GM23338 (cell line): ENCODE measurements around the gene MYO18B. TPM values are rescaled to one million over a fixed set of nuclear protein-coding genes. Genes with fewer than 3 reads are reported as not detected.

Experiments used
- ATAC-seq: fragments of 200-7000 bp; cut with Tn5 transposase; 3 replicates; pipeline ENCODE4 v1.9.1; 2020
- DNase-seq: peaks from one replicate; pipeline ENCODE4 v3.0.0-alpha.2; 2015; ENCODE audit warnings: low spot score
- H2AFZ ChIP-seq: fragments of 200-600 bp; sonication (generic); 2 replicates; pipeline ENCODE4 v1.8.0; 2016; ENCODE audit warnings: antibody characterized with exemption, mild to moderate bottlenecking, moderate library complexity
- H3F3A ChIP-seq: fragments of 200-600 bp; sonication (generic); replicated peaks from 2 replicates; pipeline ENCODE4 v1.8.0; 2017; ENCODE audit warnings: antibody characterized with exemption, mixed run types, low read depth
- H3K27ac ChIP-seq: fragments of 200-600 bp; sonication (generic); 2 replicates; pipeline ENCODE4 v1.6.1; 2016; ENCODE audit warnings: low read depth
- H3K27me3 ChIP-seq: fragments of 200-600 bp; sonication (generic); 2 replicates; pipeline ENCODE4 v1.8.0; 2016; ENCODE audit warnings: mild to moderate bottlenecking, mixed run types, moderate library complexity; ENCODE audit not compliant: insufficient read depth
- H3K36me3 ChIP-seq: fragments of 200-600 bp; sonication (generic); 2 replicates; pipeline ENCODE4 v1.8.0; 2016; ENCODE audit warnings: mild to moderate bottlenecking; ENCODE audit not compliant: insufficient read depth
- H3K4me1 ChIP-seq: fragments of 200-600 bp; sonication (generic); 2 replicates; pipeline ENCODE4 v1.8.0; 2016; ENCODE audit warnings: mild to moderate bottlenecking, moderate library complexity; ENCODE audit not compliant: insufficient read depth
- H3K4me2 ChIP-seq: fragments of 200-600 bp; sonication (generic); 2 replicates; pipeline ENCODE4 v1.7.1; 2017; ENCODE audit warnings: mixed run types
- H3K4me3 ChIP-seq: fragments of 200-600 bp; sonication (generic); 2 replicates; pipeline ENCODE4 v1.6.1; 2016; ENCODE audit warnings: mixed run types
- H3K79me2 ChIP-seq: fragments of 200-600 bp; sonication (generic); replicated peaks from 2 replicates; pipeline ENCODE4 v1.8.0; 2017; ENCODE audit warnings: mild to moderate bottlenecking; ENCODE audit not compliant: insufficient read depth
- H3K9me2 ChIP-seq: fragments of 200-600 bp; sonication (generic); 2 replicates; pipeline ENCODE4 v1.8.0; 2017; ENCODE audit not compliant: insufficient read depth
- H4K20me1 ChIP-seq: fragments of 200-600 bp; sonication (generic); replicated peaks from 2 replicates; pipeline ENCODE4 v1.8.0; 2017; ENCODE audit warnings: mild to moderate bottlenecking; ENCODE audit not compliant: insufficient read depth
- H3K27ac Mint-ChIP-seq: 2 replicates; pipeline ENCODE4 v1.8.0; 2020; ENCODE audit warnings: inconsistent platforms, mild to moderate bottlenecking, moderate library complexity, mixed read lengths
- H3K27me3 Mint-ChIP-seq: 3 replicates; pipeline ENCODE4 v1.8.0; 2022; ENCODE audit warnings: low read depth, mild to moderate bottlenecking, moderate library complexity, mixed read lengths, inconsistent platforms; ENCODE audit not compliant: insufficient read depth, poor library complexity
- H3K36me3 Mint-ChIP-seq: 3 replicates; pipeline ENCODE4 v1.8.0; 2021; ENCODE audit warnings: low read depth, mild to moderate bottlenecking, inconsistent platforms, moderate library complexity, mixed read lengths
- H3K4me1 Mint-ChIP-seq: 3 replicates; pipeline ENCODE4 v1.8.0; 2020; ENCODE audit warnings: mild to moderate bottlenecking, inconsistent platforms, mixed read lengths
- H3K4me3 Mint-ChIP-seq: 3 replicates; pipeline ENCODE4 v1.8.0; 2021; ENCODE audit warnings: moderate library complexity, mild to moderate bottlenecking, inconsistent platforms, mixed read lengths
- H3K9me3 Mint-ChIP-seq: 3 replicates; pipeline ENCODE4 v1.8.0; 2020; ENCODE audit warnings: moderate library complexity, mild to moderate bottlenecking, inconsistent platforms, mixed read lengths
- CREB1 ChIP-seq: fragments of 250-450 bp; sonication (Bioruptor Pico); IDR thresholded peaks from 2 replicates; pipeline ENCODE4 v1.5.0; 2020; ENCODE audit warnings: low read depth, mild to moderate bottlenecking, moderate library complexity
- EZH2 ChIP-seq: fragments of 200-600 bp; sonication (generic); IDR thresholded peaks from one replicate; pipeline ENCODE4 v1.8.0; 2017; ENCODE audit warnings: antibody characterized with exemption, mild to moderate bottlenecking, low read depth; ENCODE audit not compliant: unreplicated experiment
- EZH2phosphoT487 ChIP-seq: fragments of 200-600 bp; sonication (generic); IDR thresholded peaks from one replicate; pipeline ENCODE4 v1.8.1; 2018; ENCODE audit warnings: antibody characterized with exemption; ENCODE audit not compliant: unreplicated experiment
- JUNB ChIP-seq: IDR thresholded peaks from one replicate; pipeline ENCODE4 v1.6.1; 2016; ENCODE audit warnings: antibody characterized with exemption; ENCODE audit not compliant: unreplicated experiment
- NANOG ChIP-seq: IDR thresholded peaks from 2 replicates; pipeline ENCODE4 v1.6.1; 2016; ENCODE audit warnings: antibody characterized with exemption, borderline replicate concordance
- POLR2AphosphoS5 ChIP-seq: IDR thresholded peaks from 2 replicates; pipeline ENCODE4 v1.6.1; 2016; ENCODE audit warnings: antibody characterized with exemption, low read depth
- STAT1 ChIP-seq: IDR thresholded peaks from one replicate; pipeline ENCODE4 v1.6.1; 2016; ENCODE audit warnings: antibody characterized with exemption; ENCODE audit not compliant: unreplicated experiment
- ZNF114 ChIP-seq: fragments of 250-450 bp; sonication (Bioruptor Pico); IDR thresholded peaks from 2 replicates; pipeline ENCODE4 v1.5.0; 2020; ENCODE audit warnings: mild to moderate bottlenecking, moderate library complexity
- ZNF331 ChIP-seq: fragments of 250-450 bp; sonication (Bioruptor Pico); IDR thresholded peaks from 2 replicates; pipeline ENCODE4 v1.5.0; 2020; ENCODE audit warnings: low read depth, mild to moderate bottlenecking, moderate library complexity
- polyA plus RNA-seq: library from polyadenylated mRNA; unstranded; fragments of >200 nt; fragmentation: Nextera tagmentation; extraction: Ambion mirVana; gene quantifications from 2 replicates; pipeline ENCODE4 v1.2.1, GENCODE V29; 2016
- total RNA-seq: library from RNA; depleted of rRNA; stranded (reverse); fragments of >200 nt; shearing (Covaris generic); gene quantifications from 2 replicates; pipeline ENCODE4 v1.2.3, GENCODE V29; 2014
- TF ChIP-seq, protein P1 (sequence below): fragments of 250-450 bp; sonication (Bioruptor Pico); IDR thresholded peaks from 2 replicates; pipeline ENCODE4 v1.5.0; 2020; ENCODE audit warnings: mild to moderate bottlenecking, moderate library complexity
- TF ChIP-seq, protein P2 (sequence below): IDR thresholded peaks from 2 replicates; pipeline ENCODE4 v1.6.1; 2016; ENCODE audit warnings: antibody characterized with exemption
- TF ChIP-seq, protein P3 (sequence below): IDR thresholded peaks from one replicate; pipeline ENCODE4 v1.6.1; 2018; ENCODE audit warnings: antibody characterized with exemption; ENCODE audit not compliant: unreplicated experiment
- TF ChIP-seq, protein P4 (sequence below), 2 experiments: fragments of 200-600 bp in 1 of 2; sonication (generic) in 1 of 2; conservative IDR thresholded peaks; 2 replicates each; pipeline versions ENCODE4 v1.5.1 to v1.6.1; 2016 to 2017; ENCODE audit warnings: antibody characterized with exemption in 2 of 2, low read depth in 2 of 2, mild to moderate bottlenecking in 2 of 2, moderate library complexity in 1 of 2

Gene MYO18B
- total and polyA plus RNA-seq, 2 experiments from 2014 or later: 0.36 to 0.45 TPM

DNA sequence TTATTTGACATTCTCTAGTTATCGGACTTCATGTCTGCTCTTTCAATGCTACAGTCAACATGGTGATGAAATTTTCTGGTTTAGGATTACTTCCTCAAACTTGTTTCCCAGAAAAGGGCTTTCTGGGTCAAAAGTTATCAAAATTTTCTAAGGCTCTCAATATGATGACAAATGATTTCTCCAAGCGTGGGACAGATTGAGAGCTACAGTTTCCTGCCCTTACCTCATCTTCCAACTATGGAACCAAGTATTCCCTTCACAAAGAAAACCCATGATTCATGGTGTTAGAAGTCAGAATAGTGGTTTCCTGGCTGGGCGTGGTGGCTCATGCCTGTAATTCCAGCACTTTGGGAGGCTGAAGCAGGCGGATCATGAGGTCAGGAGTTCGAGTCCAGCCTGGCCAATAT lies 17.8 kb downstream of the MYO18B start:
- no peak overlapping the region for H2AFZ ChIP-seq

More for the DNA sequence above, 17.8 kb downstream of the MYO18B start:
- Histone ChIP-seq H3K4me2 (no peak overlapping the region), H3K27me3 (no peaks in the 10 kb centered on the region), H4K20me1 (no peaks in the 10 kb centered on the region), H3K4me1 (no peaks in the 10 kb centered on the region), H3K4me3 (no peak overlapping the region), H3F3A (no peaks in the 10 kb centered on the region), H3K36me3 (no peaks in the 10 kb centered on the region; the same call in 1 of the 2 replicates), H3K9me2 (no peaks in the 10 kb centered on the region), H3K79me2 (no peaks in the 10 kb centered on the region), H3K27ac (no peak overlapping the region)
- Mint-ChIP-seq H3K27ac (no peak overlapping the region), H3K9me3 (no peaks in the 10 kb centered on the region), H3K4me3 (no peak overlapping the region), H3K27me3 (no peaks in the 10 kb centered on the region), H3K4me1 (no peaks in the 10 kb centered on the region), H3K36me3 (no peaks in the 10 kb centered on the region)
- ATAC-seq (no peak), DNase-seq (no peak)
- TF ChIP-seq, protein P1, sequence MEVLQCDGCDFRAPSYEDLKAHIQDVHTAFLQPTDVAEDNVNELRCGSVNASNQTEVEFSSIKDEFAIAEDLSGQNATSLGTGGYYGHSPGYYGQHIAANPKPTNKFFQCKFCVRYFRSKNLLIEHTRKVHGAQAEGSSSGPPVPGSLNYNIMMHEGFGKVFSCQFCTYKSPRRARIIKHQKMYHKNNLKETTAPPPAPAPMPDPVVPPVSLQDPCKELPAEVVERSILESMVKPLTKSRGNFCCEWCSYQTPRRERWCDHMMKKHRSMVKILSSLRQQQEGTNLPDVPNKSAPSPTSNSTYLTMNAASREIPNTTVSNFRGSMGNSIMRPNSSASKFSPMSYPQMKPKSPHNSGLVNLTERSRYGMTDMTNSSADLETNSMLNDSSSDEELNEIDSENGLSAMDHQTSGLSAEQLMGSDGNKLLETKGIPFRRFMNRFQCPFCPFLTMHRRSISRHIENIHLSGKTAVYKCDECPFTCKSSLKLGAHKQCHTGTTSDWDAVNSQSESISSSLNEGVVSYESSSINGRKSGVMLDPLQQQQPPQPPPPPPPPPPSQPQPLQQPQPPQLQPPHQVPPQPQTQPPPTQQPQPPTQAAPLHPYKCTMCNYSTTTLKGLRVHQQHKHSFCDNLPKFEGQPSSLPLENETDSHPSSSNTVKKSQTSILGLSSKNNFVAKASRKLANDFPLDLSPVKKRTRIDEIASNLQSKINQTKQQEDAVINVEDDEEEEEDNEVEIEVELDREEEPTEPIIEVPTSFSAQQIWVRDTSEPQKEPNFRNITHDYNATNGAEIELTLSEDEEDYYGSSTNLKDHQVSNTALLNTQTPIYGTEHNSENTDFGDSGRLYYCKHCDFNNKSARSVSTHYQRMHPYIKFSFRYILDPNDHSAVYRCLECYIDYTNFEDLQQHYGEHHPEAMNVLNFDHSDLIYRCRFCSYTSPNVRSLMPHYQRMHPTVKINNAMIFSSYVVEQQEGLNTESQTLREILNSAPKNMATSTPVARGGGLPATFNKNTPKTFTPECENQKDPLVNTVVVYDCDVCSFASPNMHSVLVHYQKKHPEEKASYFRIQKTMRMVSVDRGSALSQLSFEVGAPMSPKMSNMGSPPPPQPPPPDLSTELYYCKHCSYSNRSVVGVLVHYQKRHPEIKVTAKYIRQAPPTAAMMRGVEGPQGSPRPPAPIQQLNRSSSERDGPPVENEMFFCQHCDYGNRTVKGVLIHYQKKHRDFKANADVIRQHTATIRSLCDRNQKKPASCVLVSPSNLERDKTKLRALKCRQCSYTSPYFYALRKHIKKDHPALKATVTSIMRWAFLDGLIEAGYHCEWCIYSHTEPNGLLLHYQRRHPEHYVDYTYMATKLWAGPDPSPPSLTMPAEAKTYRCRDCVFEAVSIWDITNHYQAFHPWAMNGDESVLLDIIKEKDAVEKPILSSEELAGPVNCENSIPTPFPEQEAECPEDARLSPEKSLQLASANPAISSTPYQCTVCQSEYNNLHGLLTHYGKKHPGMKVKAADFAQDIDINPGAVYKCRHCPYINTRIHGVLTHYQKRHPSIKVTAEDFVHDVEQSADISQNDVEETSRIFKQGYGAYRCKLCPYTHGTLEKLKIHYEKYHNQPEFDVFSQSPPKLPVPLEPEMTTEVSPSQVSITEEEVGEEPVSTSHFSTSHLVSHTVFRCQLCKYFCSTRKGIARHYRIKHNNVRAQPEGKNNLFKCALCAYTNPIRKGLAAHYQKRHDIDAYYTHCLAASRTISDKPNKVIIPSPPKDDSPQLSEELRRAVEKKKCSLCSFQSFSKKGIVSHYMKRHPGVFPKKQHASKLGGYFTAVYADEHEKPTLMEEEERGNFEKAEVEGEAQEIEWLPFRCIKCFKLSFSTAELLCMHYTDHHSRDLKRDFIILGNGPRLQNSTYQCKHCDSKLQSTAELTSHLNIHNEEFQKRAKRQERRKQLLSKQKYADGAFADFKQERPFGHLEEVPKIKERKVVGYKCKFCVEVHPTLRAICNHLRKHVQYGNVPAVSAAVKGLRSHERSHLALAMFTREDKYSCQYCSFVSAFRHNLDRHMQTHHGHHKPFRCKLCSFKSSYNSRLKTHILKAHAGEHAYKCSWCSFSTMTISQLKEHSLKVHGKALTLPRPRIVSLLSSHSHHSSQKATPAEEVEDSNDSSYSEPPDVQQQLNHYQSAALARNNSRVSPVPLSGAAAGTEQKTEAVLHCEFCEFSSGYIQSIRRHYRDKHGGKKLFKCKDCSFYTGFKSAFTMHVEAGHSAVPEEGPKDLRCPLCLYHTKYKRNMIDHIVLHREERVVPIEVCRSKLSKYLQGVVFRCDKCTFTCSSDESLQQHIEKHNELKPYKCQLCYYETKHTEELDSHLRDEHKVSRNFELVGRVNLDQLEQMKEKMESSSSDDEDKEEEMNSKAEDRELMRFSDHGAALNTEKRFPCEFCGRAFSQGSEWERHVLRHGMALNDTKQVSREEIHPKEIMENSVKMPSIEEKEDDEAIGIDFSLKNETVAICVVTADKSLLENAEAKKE: no peak
- TF ChIP-seq EZH2phosphoT487 (no peak), POLR2AphosphoS5 (no peak), STAT1 (no peak), JUNB (no peak), NANOG (no peak), ZNF114 (no peak), CREB1 (CRISPR knock-in tag) (no peak), ZNF331 (CRISPR knock-in tag) (no peak), EZH2 (no peak)
- TF ChIP-seq, protein P2, sequence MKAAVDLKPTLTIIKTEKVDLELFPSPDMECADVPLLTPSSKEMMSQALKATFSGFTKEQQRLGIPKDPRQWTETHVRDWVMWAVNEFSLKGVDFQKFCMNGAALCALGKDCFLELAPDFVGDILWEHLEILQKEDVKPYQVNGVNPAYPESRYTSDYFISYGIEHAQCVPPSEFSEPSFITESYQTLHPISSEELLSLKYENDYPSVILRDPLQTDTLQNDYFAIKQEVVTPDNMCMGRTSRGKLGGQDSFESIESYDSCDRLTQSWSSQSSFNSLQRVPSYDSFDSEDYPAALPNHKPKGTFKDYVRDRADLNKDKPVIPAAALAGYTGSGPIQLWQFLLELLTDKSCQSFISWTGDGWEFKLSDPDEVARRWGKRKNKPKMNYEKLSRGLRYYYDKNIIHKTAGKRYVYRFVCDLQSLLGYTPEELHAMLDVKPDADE: no peak
- TF ChIP-seq, protein P3, sequence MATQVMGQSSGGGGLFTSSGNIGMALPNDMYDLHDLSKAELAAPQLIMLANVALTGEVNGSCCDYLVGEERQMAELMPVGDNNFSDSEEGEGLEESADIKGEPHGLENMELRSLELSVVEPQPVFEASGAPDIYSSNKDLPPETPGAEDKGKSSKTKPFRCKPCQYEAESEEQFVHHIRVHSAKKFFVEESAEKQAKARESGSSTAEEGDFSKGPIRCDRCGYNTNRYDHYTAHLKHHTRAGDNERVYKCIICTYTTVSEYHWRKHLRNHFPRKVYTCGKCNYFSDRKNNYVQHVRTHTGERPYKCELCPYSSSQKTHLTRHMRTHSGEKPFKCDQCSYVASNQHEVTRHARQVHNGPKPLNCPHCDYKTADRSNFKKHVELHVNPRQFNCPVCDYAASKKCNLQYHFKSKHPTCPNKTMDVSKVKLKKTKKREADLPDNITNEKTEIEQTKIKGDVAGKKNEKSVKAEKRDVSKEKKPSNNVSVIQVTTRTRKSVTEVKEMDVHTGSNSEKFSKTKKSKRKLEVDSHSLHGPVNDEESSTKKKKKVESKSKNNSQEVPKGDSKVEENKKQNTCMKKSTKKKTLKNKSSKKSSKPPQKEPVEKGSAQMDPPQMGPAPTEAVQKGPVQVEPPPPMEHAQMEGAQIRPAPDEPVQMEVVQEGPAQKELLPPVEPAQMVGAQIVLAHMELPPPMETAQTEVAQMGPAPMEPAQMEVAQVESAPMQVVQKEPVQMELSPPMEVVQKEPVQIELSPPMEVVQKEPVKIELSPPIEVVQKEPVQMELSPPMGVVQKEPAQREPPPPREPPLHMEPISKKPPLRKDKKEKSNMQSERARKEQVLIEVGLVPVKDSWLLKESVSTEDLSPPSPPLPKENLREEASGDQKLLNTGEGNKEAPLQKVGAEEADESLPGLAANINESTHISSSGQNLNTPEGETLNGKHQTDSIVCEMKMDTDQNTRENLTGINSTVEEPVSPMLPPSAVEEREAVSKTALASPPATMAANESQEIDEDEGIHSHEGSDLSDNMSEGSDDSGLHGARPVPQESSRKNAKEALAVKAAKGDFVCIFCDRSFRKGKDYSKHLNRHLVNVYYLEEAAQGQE: no peak
- TF ChIP-seq, protein P4, sequence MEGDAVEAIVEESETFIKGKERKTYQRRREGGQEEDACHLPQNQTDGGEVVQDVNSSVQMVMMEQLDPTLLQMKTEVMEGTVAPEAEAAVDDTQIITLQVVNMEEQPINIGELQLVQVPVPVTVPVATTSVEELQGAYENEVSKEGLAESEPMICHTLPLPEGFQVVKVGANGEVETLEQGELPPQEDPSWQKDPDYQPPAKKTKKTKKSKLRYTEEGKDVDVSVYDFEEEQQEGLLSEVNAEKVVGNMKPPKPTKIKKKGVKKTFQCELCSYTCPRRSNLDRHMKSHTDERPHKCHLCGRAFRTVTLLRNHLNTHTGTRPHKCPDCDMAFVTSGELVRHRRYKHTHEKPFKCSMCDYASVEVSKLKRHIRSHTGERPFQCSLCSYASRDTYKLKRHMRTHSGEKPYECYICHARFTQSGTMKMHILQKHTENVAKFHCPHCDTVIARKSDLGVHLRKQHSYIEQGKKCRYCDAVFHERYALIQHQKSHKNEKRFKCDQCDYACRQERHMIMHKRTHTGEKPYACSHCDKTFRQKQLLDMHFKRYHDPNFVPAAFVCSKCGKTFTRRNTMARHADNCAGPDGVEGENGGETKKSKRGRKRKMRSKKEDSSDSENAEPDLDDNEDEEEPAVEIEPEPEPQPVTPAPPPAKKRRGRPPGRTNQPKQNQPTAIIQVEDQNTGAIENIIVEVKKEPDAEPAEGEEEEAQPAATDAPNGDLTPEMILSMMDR (conservative IDR thresholded peaks at IDR 0.05; ENCODE audit: low read depth in 2 of 2): no peak
